Transverse colon (tissue), 4 donors: Measurements from ENCODE around the gene DNAJC5. TPM values are rescaled to one million over a fixed set of nuclear protein-coding genes. Genes with fewer than 3 reads are reported as not detected.

Experiments used
- DNase-seq: peaks from one replicate; pipeline ENCODE4 v3.0.0-alpha.2; 2019
- H3K27ac ChIP-seq, 4 donors: fragments of 200-600 bp; sonication (generic); 2 replicates each; pipeline ENCODE4 v1.5.1; 2016 to 2018; ENCODE audit warnings: inconsistent platforms in 4 of 4
- H3K27me3 ChIP-seq: fragments of 200-600 bp; sonication (generic); 2 replicates; pipeline ENCODE4 v1.5.1; 2017; ENCODE audit warnings: inconsistent platforms
- H3K36me3 ChIP-seq, 4 donors: fragments of 200-600 bp; sonication (generic); 2 replicates each; pipeline ENCODE4 v1.5.1; 2017 to 2019; ENCODE audit warnings: inconsistent platforms in 4 of 4
- H3K4me1 ChIP-seq, 4 donors: fragments of 200-600 bp; sonication (generic); 2 replicates each; pipeline ENCODE4 v1.5.1; 2017 to 2020; ENCODE audit warnings: inconsistent platforms in 4 of 4
- H3K4me3 ChIP-seq, 4 donors: fragments of 200-600 bp; sonication (generic); 1 replicate in 1 of 4; 2 replicates in 3 of 4; pipeline versions ENCODE4 v1.5.1 to v1.6.1; 2017 to 2019; ENCODE audit warnings: inconsistent platforms in 4 of 4
- H3K9me3 ChIP-seq, 2 donors: fragments of 200-600 bp; sonication (generic); 2 replicates each; pipeline ENCODE4 v1.5.1; 2017 to 2019; ENCODE audit warnings: inconsistent platforms in 2 of 2
- EP300 ChIP-seq: sonication (generic); formaldehyde crosslinking; IDR thresholded peaks from one replicate; pipeline ENCODE4 v1.6.1; 2017; ENCODE audit warnings: antibody characterized with exemption, low read depth
- POLR2A ChIP-seq: fragments of 450-650 bp; IDR thresholded peaks from one replicate; pipeline ENCODE4 v1.6.1; 2016; ENCODE audit warnings: antibody characterized with exemption, mild to moderate bottlenecking, moderate library complexity
- POLR2AphosphoS5 ChIP-seq, 3 donors: sonication (generic); formaldehyde crosslinking; IDR thresholded peaks; one replicate each; pipeline ENCODE4 v1.6.1; 2016; ENCODE audit warnings: antibody characterized with exemption in 3 of 3
- WGBS, 2 donors: methylation state at CpG; one replicate each; pipeline ENCODE4 v1.1.5; 2018; ENCODE audit warnings: low coverage in 1 of 2; 5-methylcytosine and 5-hydroxymethylcytosine counted together
- in situ Hi-C, 4 donors: fragments of 200-750 bp; cut with MboI; loops; one replicate each; pipeline versions ENCODE4 v1.15.0 to v1.15.1; 2017; ENCODE audit warnings: low sequenced_read_pairs in 3 of 4, low pct_ligation_motif_present in 1 of 4, low pct_unique_long_range_greater_than_20kb in 1 of 4
- intact Hi-C: fragments of 100-400 bp; cut with DNase I; formaldehyde crosslinking; loops from one replicate; pipeline ENCODE4 v1.15.1; 2023; ENCODE audit warnings: low total_unique reads
- small RNA-seq, 4 donors: library from RNA; depleted of rRNA; stranded (forward); fragments of <200 nt; gene quantifications; one replicate each; pipeline ENCODE3, GENCODE V24; 2016
- total RNA-seq, 4 donors: library from RNA; depleted of rRNA; stranded (reverse); fragments of >200 nt; gene quantifications; one replicate each; pipeline ENCODE4 v1.1.0, GENCODE V29; 2016
- TF ChIP-seq, protein P1 (sequence below), 5 experiments: fragments of 200-600 bp in 3 of 5; fragments of 450-650 bp in 2 of 5; sonication (generic) in 3 of 5; IDR thresholded peaks; 1 replicate in 2 of 5; 2 replicates in 3 of 5; pipeline ENCODE4 v1.5.1; 2016 to 2017; ENCODE audit warnings: antibody characterized with exemption in 5 of 5, inconsistent platforms in 3 of 5, mild to moderate bottlenecking in 2 of 5, moderate library complexity in 1 of 5

DNAJC5 gene
- total RNA-seq, 4 donors from 2014 or later, result 59.9 to 77.3 (median 71.4) TPM

DNA sequence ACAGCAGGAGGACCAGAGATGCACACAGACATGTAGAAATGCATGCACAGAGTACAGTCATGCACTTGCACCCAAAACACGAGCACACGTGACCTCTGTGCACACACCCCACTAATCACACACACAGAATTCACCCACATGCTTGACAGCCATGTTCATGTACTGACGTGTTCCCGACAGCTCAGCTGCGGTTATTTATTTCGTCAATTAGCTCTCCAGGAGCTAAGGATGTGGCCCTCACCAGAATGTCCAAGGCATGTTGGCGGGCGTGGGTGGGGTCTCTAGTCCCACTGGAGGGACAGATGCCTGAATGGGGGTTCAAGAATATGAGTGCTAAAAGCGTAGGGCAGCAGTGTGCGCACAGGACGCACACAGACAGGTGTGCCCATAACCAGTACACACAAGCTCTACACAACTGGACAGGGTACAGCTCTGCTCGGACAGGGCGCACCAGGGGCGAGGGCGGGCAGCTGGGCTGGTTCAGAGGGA is 85.4 kb downstream of the DNAJC5 start:
- DNase-seq, result no peak
- H3K9me3 ChIP-seq, result no peaks in the 10 kb centered on the region
- H3K27ac ChIP-seq, result peak overlapping the region; percentile 81 to 89 (median 88)
- in situ Hi-C loops, result no loop called here
- intact Hi-C loops, result no loop called here
- TF ChIP-seq, protein P1, sequence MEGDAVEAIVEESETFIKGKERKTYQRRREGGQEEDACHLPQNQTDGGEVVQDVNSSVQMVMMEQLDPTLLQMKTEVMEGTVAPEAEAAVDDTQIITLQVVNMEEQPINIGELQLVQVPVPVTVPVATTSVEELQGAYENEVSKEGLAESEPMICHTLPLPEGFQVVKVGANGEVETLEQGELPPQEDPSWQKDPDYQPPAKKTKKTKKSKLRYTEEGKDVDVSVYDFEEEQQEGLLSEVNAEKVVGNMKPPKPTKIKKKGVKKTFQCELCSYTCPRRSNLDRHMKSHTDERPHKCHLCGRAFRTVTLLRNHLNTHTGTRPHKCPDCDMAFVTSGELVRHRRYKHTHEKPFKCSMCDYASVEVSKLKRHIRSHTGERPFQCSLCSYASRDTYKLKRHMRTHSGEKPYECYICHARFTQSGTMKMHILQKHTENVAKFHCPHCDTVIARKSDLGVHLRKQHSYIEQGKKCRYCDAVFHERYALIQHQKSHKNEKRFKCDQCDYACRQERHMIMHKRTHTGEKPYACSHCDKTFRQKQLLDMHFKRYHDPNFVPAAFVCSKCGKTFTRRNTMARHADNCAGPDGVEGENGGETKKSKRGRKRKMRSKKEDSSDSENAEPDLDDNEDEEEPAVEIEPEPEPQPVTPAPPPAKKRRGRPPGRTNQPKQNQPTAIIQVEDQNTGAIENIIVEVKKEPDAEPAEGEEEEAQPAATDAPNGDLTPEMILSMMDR (IDR thresholded peaks at IDR 0.05), result no peak
- TF ChIP-seq POLR2A (no peak), POLR2AphosphoS5 (IDR thresholded peaks at IDR 0.05) (no peak)
- peak overlapping the region in 2 of 4 donors; percentile 83 to 85 for H3K4me3 ChIP-seq
- peaks cover 25 to 36% (median 30%) of the 10 kb centered on the region in 4 donors for H3K4me1 ChIP-seq
- no peaks in the 10 kb centered on the region for H3K27me3 ChIP-seq
- H3K36me3 ChIP-seq, result peaks cover 0 to 15% (median 7%) of the 10 kb centered on the region in 4 donors
- 67 to 85% methylated on average over 5 to 15 of the region's 15 CpGs for WGBS, 2 donors

DNA sequence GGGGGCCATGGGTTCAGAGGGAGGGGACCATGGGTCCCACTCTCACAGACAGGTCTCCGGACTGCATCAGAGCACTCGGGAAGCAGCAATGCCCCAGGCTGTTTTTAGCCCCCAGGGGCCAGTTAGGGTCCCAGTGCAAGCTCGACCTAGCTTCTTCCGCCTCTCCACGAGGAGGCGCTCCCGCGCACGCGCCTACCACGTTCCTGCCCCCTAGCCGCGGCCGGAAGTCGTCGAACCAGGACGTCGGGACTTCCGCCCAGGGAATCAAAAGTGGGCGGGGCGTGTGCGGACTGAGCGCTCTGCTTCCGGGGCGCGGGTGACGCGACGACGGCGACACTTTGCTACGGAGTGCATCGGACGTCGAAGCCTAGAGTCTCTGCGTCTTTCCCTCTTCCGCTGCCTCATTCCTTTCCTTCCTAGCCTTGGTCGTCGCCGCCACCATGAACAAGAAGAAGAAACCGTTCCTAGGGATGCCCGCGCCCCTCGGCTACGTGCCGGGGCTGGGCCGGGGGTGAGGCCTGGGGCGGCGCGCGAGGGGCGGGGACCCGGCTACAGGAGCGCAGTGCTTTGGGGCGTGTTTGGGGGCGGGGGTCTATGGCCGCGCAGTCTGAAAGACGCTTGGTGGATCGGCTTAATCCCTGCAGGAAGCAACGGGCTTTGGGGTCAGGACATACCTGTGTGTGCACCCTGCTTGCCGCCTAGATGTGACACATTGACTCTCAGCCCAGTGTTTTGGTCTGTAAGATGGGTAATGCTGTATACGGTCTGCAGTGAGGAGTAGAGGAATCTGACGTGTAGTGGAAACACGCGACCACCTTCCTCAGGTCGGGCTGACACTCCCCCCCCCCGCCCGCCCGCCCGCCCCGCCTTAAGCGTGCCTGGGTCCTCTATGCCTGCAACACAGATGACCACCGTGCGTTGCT is 86.1 kb downstream of the DNAJC5 start, which contains the start of gene PRPF6:
Gene PRPF6, plus strand, starts transcription at position 327 of the 923 bp plus-strand sequence. Its CDS starts 114 bp downstream, at position 441.
- intact Hi-C loops (no loop called here), in situ Hi-C loops (no loop called here)
- peaks cover 0 to 22% (median 10%) of the 10 kb centered on the region in 4 donors for H3K36me3 ChIP-seq
- no peaks in the 10 kb centered on the region for H3K9me3 ChIP-seq
- peak; percentile 97 for DNase-seq
- peaks cover 25 to 36% (median 30%) of the 10 kb centered on the region in 4 donors for H3K4me1 ChIP-seq
- no peaks in the 10 kb centered on the region for H3K27me3 ChIP-seq
- H3K4me3 ChIP-seq, result peak within 1 kb of the TSS; percentile 77 to 94 (median 84)
- TF ChIP-seq, protein P1 (IDR thresholded peaks at IDR 0.05), result peak; percentile 73 to 91 (median 82)
- TF ChIP-seq POLR2A (peak; percentile 86), EP300 (no peak), POLR2AphosphoS5 (IDR thresholded peaks at IDR 0.05) (peak; percentile 83 to 95 (median 94))
- 1 to 6% methylated on average over 7 to 71 of the region's 75 CpGs for WGBS, 2 donors
- peak within 1 kb of the TSS; percentile 81 to 89 (median 88) for H3K27ac ChIP-seq

DNA sequence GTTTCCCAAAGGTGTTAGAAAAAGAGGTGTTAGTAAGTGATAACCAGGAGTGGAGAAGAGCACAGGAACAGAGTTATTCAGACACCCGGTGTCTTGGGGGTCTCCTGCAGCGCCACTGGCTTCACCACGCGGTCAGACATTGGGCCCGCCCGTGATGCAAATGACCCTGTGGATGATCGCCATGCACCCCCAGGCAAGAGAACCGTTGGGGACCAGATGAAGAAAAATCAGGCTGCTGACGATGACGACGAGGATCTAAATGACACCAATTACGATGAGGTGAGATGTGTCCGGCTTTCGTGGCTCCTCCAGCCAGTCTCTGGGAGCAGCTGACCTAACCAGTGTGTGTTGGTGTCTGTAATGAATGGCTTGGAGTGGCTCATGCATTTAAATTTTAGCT is 88.0 kb downstream of the DNAJC5 start:
- no peak for DNase-seq
- no peak for TF ChIP-seq POLR2AphosphoS5 (IDR thresholded peaks at IDR 0.05)
- TF ChIP-seq, protein P1 (IDR thresholded peaks at IDR 0.05), result no peak
- TF ChIP-seq EP300, result no peak
- no peak for TF ChIP-seq POLR2A
- Histone ChIP-seq H3K9me3 (no peaks in the 10 kb centered on the region), H3K27ac (no peak overlapping the region), H3K36me3 (peaks cover 0 to 27% (median 12%) of the 10 kb centered on the region in 4 donors), H3K4me1 (peaks cover 25 to 36% (median 30%) of the 10 kb centered on the region in 4 donors), H3K27me3 (no peaks in the 10 kb centered on the region), H3K4me3 (no peak overlapping the region)
- 90 to 93% methylated on average over 8 to 14 of the region's 14 CpGs for WGBS, 2 donors
- in situ Hi-C loops (no loop called here), intact Hi-C loops (no loop called here)

Small RNA genes lying within 50 kb of the gene (small RNA-seq; reads per million reads assigned to genes)
- 0 reads per million in 4 donors for gene MIR647
- gene MIR941-2, result 0 reads per million in 4 donors
- 0 reads per million in 4 donors for gene MIR941-4
- gene MIR941-5, result 0 reads per million in 4 donors
- gene RNU1-134P, result 0 reads per million in 4 donors

Other genes with a start within 250 kb of the DNAJC5 start
- 1 to 10 TPM in 3 of 4 donors, under 1 TPM in 1; 0.75 to 7.1 (median 4.4) TPM for gene STMN3, start 241.7 kb upstream of the DNAJC5 start, total RNA-seq
- gene RTEL1, start 236.8 kb upstream of the DNAJC5 start, total RNA-seq, result 10 to 100 TPM; 18.8 to 84.9 (median 24.1) TPM
- gene TNFRSF6B, start 198.5 kb upstream of the DNAJC5 start, total RNA-seq, result 10 to 100 TPM in 3 of 4 donors, 1 to 10 TPM in 1; 4.2 to 34.4 (median 13.6) TPM
- gene ARFRP1, start 187.2 kb upstream of the DNAJC5 start, total RNA-seq, result 10 to 100 TPM; 46.2 to 75.4 (median 56.2) TPM
- 100 to 1,000 TPM in 2 of 4 donors, 10 to 100 TPM in 2; 29.1 to 346 (median 76.5) TPM for gene ZGPAT, start 187.1 kb upstream of the DNAJC5 start, total RNA-seq
- 10 to 100 TPM; 24.4 to 91.1 (median 44.0) TPM for gene LIME1, start 158.5 kb upstream of the DNAJC5 start, total RNA-seq
- 10 to 100 TPM; 26.3 to 50.2 (median 47.7) TPM for gene SLC2A4RG, start 155.3 kb upstream of the DNAJC5 start, total RNA-seq
- 1 to 10 TPM; 2.3 to 6.0 (median 5.3) TPM for gene ZBTB46, start 63.9 kb upstream of the DNAJC5 start, total RNA-seq
- not detected for gene ABHD16B, start 33.6 kb upstream of the DNAJC5 start, total RNA-seq
- 10 to 100 TPM; 40.8 to 67.0 (median 62.6) TPM for gene TPD52L2, start 29.9 kb upstream of the DNAJC5 start, total RNA-seq
- gene UCKL1, start 61.3 kb downstream of the DNAJC5 start, total RNA-seq, result 100 to 1,000 TPM in 1 of 4 donors, 10 to 100 TPM in 3; 41.1 to 189 (median 68.5) TPM
- gene ZNF512B, start 74.8 kb downstream of the DNAJC5 start, total RNA-seq, result 1 to 10 TPM; 1.8 to 5.2 (median 2.1) TPM
- 10 to 100 TPM in 3 of 4 donors, 1 to 10 TPM in 1; 5.9 to 86.2 (median 19.4) TPM for gene SAMD10, start 84.5 kb downstream of the DNAJC5 start, total RNA-seq
- 10 to 100 TPM; 29.2 to 55.7 (median 51.8) TPM for gene PRPF6, start 86.0 kb downstream of the DNAJC5 start, total RNA-seq
- 10 to 100 TPM in 1 of 4 donors, 1 to 10 TPM in 1, under 1 TPM in 1, not detected in 1; 0.68 to 34.8 (median 1.4) TPM for gene C20orf204, start 141.1 kb downstream of the DNAJC5 start, total RNA-seq
- gene SOX18, start 154.5 kb downstream of the DNAJC5 start, total RNA-seq, result 10 to 100 TPM in 1 of 4 donors, 1 to 10 TPM in 3; 1.8 to 14.2 (median 6.5) TPM
- 10 to 100 TPM in 3 of 4 donors, 1 to 10 TPM in 1; 5.6 to 94.3 (median 14.8) TPM for gene TCEA2, start 168.1 kb downstream of the DNAJC5 start, total RNA-seq
- gene RGS19, start 184.4 kb downstream of the DNAJC5 start, total RNA-seq, result 10 to 100 TPM in 2 of 4 donors, 1 to 10 TPM in 1, not detected in 1; 5.5 to 37.4 (median 10.8) TPM
- under 1 TPM in 2 of 4 donors, not detected in 2; 0.14 to 0.32 TPM for gene OPRL1, start 185.0 kb downstream of the DNAJC5 start, total RNA-seq
- not detected for gene LKAAEAR1, start 189.3 kb downstream of the DNAJC5 start, total RNA-seq
- gene NPBWR2, start 212.4 kb downstream of the DNAJC5 start, total RNA-seq, result not detected